ENCODE results near the gene RFNG. TPM values are rescaled to one million over a fixed set of nuclear protein-coding genes. Genes with fewer than 3 reads are reported as not detected.

RFNG gene
- total RNA-seq, 4 donors from 2014 or later, result 33.2 to 92.0 (median 48.8) TPM

GRCh38 chr17:82035488-82035887, 16.1 kb downstream of the RFNG start:
- 87 to 94% methylated on average over 5 to 8 of the region's 8 CpGs for WGBS, 2 donors (ENCODE audit: low coverage in 1 of 2)
- intact Hi-C loops (cut with DNase I; ENCODE audit: low total_unique reads) (no loop called here), in situ Hi-C loops (cut with MboI; ENCODE audit: low pct_ligation_motif_present in 1 of 4, low pct_unique_long_range_greater_than_20kb in 1 of 4, low sequenced_read_pairs in 3 of 4) (loop anchor here in 3 of 4 donors (10.0 to 25.0 kb wide), 2 partner anchors 119 to 127 kb away; no protein-coding TSS in a partner anchor)
- H3K36me3 ChIP-seq, result no peaks in the 10 kb centered on the region
- H3K27me3 ChIP-seq, result peaks cover 9% of the 10 kb centered on the region
- DNase-seq, result no peak
- no peak overlapping the region for H3K27ac ChIP-seq
- TF ChIP-seq POLR2A (IDR thresholded peaks at IDR 0.05) (no peak), POLR2AphosphoS5 (IDR thresholded peaks at IDR 0.05) (no peak), CTCF (IDR thresholded peaks at IDR 0.05) (no peak), EP300 (IDR thresholded peaks at IDR 0.05; ENCODE audit: low read depth) (no peak)
- H3K4me3 ChIP-seq, result no peak overlapping the region
- no peaks in the 10 kb centered on the region for H3K9me3 ChIP-seq
- H3K4me1 ChIP-seq, result peaks cover 8 to 31% (median 26%) of the 10 kb centered on the region in 4 donors

DNA sequence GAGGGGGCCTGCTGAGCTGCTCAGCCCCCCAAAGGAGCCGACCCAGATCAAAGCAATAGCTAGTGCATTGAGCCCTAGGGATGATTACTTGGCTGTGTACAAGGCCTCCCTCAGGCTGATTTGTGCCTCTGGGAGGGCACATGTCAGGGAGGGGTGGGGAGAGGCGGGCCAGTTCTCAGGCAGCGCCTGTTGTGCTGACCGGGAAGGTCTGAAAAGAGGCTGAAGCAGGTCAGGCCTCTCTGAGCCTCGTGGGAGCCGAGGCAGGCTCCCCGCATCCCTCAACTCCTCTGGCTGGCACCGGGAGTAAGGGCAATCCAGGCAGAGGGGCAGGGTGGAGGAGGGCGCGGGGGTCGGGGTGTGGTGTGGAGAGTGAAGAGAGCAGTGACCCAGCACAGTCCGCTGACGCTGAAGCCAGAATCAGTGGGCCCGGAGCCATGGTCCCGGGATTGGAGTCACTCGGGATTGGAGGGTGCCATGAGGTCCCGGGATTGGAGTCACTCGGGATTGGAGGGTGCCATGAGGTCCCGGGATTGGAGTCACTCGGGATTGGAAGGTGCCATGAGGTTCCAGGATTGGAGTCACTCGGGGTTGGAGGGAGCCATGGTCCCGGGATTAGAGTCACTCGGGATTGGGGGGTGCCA, 17.1 kb downstream of the RFNG start:
- in situ Hi-C loops (cut with MboI; ENCODE audit: low pct_ligation_motif_present in 1 of 4, low pct_unique_long_range_greater_than_20kb in 1 of 4, low sequenced_read_pairs in 3 of 4) (loop anchor here in 3 of 4 donors (10.0 to 25.0 kb wide), 2 partner anchors 120 to 128 kb away; no protein-coding TSS in a partner anchor), intact Hi-C loops (cut with DNase I; ENCODE audit: low total_unique reads) (loop anchor here (5.0 kb wide), 1 partner anchor 472 kb away; no protein-coding TSS in a partner anchor)
- no peaks in the 10 kb centered on the region for H3K36me3 ChIP-seq
- no peak for DNase-seq
- H3K4me3 ChIP-seq, result no peak overlapping the region
- TF ChIP-seq POLR2AphosphoS5 (IDR thresholded peaks at IDR 0.05) (no peak), CTCF (IDR thresholded peaks at IDR 0.05) (no peak), EP300 (IDR thresholded peaks at IDR 0.05; ENCODE audit: low read depth) (no peak), POLR2A (IDR thresholded peaks at IDR 0.05) (no peak)
- no peak overlapping the region for H3K27ac ChIP-seq
- peaks cover 12 to 38% (median 31%) of the 10 kb centered on the region in 4 donors for H3K4me1 ChIP-seq
- 89 to 90% methylated on average over 7 to 23 of the region's 23 CpGs for WGBS, 2 donors (ENCODE audit: low coverage in 1 of 2)
- H3K9me3 ChIP-seq, result no peaks in the 10 kb centered on the region
- H3K27me3 ChIP-seq, result peaks cover 9% of the 10 kb centered on the region

DNA sequence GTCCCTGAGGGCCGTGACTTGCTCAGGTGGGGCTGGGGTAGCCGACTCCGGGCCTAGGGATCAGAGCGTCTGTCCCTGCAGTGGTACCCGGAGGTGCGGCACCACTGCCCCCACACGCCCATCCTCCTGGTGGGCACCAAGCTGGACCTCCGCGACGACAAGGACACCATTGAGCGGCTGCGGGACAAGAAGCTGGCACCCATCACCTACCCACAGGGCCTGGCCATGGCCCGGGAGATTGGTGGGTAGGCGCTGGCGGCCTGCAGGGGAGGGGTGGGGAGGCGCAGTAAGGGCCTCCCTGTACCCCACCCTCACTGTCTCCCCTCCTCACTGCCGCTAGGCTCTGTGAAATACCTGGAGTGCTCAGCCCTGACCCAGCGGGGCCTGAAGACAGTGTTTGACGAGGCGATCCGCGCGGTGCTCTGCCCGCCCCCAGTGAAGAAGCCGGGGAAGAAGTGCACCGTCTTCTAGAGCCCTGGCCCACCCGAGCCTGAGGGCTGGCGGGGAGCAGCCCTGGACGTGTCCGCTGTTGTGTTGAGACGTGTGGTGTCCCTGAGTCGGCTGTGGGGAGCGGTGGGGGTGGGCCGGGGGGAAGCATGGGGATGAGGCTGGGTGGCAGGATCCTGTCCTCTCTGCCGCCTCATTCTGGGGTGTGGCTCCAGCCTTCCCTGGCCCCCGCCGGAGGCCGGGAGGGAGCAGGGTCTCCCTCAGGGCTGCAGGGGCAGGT, 18.1 kb downstream of the RFNG start:
- H3K36me3 ChIP-seq, result no peaks in the 10 kb centered on the region
- in situ Hi-C loops (cut with MboI; ENCODE audit: low pct_ligation_motif_present in 1 of 4, low pct_unique_long_range_greater_than_20kb in 1 of 4, low sequenced_read_pairs in 3 of 4), result loop anchor here in 3 of 4 donors (10.0 to 25.0 kb wide), 2 partner anchors 121 to 129 kb away; no protein-coding TSS in a partner anchor
- H3K27ac ChIP-seq, result no peak overlapping the region
- 73 to 95% methylated on average over 3 to 36 of the region's 38 CpGs for WGBS, 2 donors (ENCODE audit: low coverage in 1 of 2)
- DNase-seq, result no peak
- intact Hi-C loops (cut with DNase I; ENCODE audit: low total_unique reads), result loop anchor here (5.0 kb wide), 1 partner anchor 471 kb away; no protein-coding TSS in a partner anchor
- H3K27me3 ChIP-seq, result peaks cover 9% of the 10 kb centered on the region
- no peaks in the 10 kb centered on the region for H3K9me3 ChIP-seq
- H3K4me3 ChIP-seq, result no peak overlapping the region
- H3K4me1 ChIP-seq, result peaks cover 12 to 38% (median 31%) of the 10 kb centered on the region in 4 donors
- no peak for TF ChIP-seq CTCF (IDR thresholded peaks at IDR 0.05)
- TF ChIP-seq EP300 (IDR thresholded peaks at IDR 0.05; ENCODE audit: low read depth), result no peak
- no peak for TF ChIP-seq POLR2AphosphoS5 (IDR thresholded peaks at IDR 0.05)
- TF ChIP-seq POLR2A (IDR thresholded peaks at IDR 0.05), result no peak

All from transverse colon (tissue), 4 donors.